HEK293 (cell line): ENCODE results near the gene MTURN.

Experiments used
- CTCF ChIA-PET: fragments of 350-600 bp; formaldehyde crosslinking; extraction: SDS; loops from one replicate; lab custom pipeline; 2021; ENCODE audit warnings: antibody characterized with exemption; lab: Yijun Ruan, JAX
- POLR2A ChIA-PET: fragments of 300-600 bp; formaldehyde crosslinking; extraction: SDS; loops from one replicate; lab custom pipeline; 2020; ENCODE audit warnings: antibody characterized with exemption, inconsistent platforms; lab: Yijun Ruan, JAX
- H3K27ac ChIP-seq: fragments of 200-500 bp; sonication (Bioruptor generic); 2 replicates; pipeline ENCODE4 v1.5.1; 2014; ENCODE audit warnings: low read depth, low read length, control low read depth, inconsistent platforms; ENCODE audit errors: extremely low read depth
- H3K36me3 ChIP-seq, 2 experiments: fragments of 200-500 bp in 1 of 2; sonication (Bioruptor generic) in 1 of 2; 1 replicate in 1 of 2; 2 replicates in 1 of 2; pipeline ENCODE4 v1.5.1; 2014 to 2017; ENCODE audit warnings: inconsistent platforms in 2 of 2, low read length in 2 of 2; ENCODE audit not compliant: control insufficient read depth in 2 of 2, insufficient read depth in 1 of 2
- H3K4me1 ChIP-seq: fragments of 200-500 bp; sonication (Bioruptor generic); 2 replicates; pipeline ENCODE4 v1.5.1; 2014; ENCODE audit warnings: mild to moderate bottlenecking, low read length, inconsistent platforms; ENCODE audit not compliant: control insufficient read depth, insufficient read depth
- H3K4me3 ChIP-seq: 2 replicates; pipeline ENCODE4 v1.5.1; 2011; ENCODE audit warnings: low read depth, mild to moderate bottlenecking, control low read depth, low read length, moderate library complexity
- H3K9me3 ChIP-seq: fragments of 200-500 bp; sonication (Bioruptor generic); 2 replicates; pipeline ENCODE4 v1.5.1; 2014; ENCODE audit warnings: low read depth, low read length, inconsistent platforms; ENCODE audit not compliant: control insufficient read depth, insufficient read depth
- BCL11A ChIP-seq: fragments of 450-650 bp; formaldehyde crosslinking; IDR thresholded peaks from 2 replicates; pipeline ENCODE4 v1.5.1; 2016; ENCODE audit warnings: low read depth, missing biosample characterization, missing genetic modification characterization
- BCL6B ChIP-seq: fragments of 450-650 bp; formaldehyde crosslinking; IDR thresholded peaks from 2 replicates; pipeline ENCODE4 v1.5.1; 2017; ENCODE audit warnings: missing biosample characterization, missing genetic modification characterization
- FEZF1 ChIP-seq: fragments of 450-650 bp; formaldehyde crosslinking; IDR thresholded peaks from 2 replicates; pipeline ENCODE4 v1.5.1; 2016; ENCODE audit warnings: missing biosample characterization, missing genetic modification characterization
- PRDM1 ChIP-seq: fragments of 450-650 bp; formaldehyde crosslinking; IDR thresholded peaks from 2 replicates; pipeline ENCODE4; 2016; ENCODE audit warnings: missing biosample characterization, missing genetic modification characterization
- REPIN1 ChIP-seq: fragments of 450-650 bp; formaldehyde crosslinking; IDR thresholded peaks from 2 replicates; pipeline ENCODE4 v1.5.1; 2017; ENCODE audit warnings: missing biosample characterization, missing genetic modification characterization, low read depth
- SP7 ChIP-seq: fragments of 450-650 bp; formaldehyde crosslinking; IDR thresholded peaks from 2 replicates; pipeline ENCODE4 v1.5.1; 2016; ENCODE audit warnings: missing biosample characterization, missing genetic modification characterization
- TRIM28 ChIP-seq: IDR thresholded peaks from 2 replicates; pipeline ENCODE4 v1.6.1; 2011; ENCODE audit warnings: low read length, control low read depth, borderline replicate concordance
- ZFHX2 ChIP-seq: fragments of 450-650 bp; formaldehyde crosslinking; conservative IDR thresholded peaks from 2 replicates; pipeline ENCODE4 v1.5.1; 2016; ENCODE audit warnings: missing biosample characterization, missing genetic modification characterization
- ZNF132 ChIP-seq: fragments of 450-650 bp; formaldehyde crosslinking; IDR thresholded peaks from 2 replicates; pipeline ENCODE4 v1.5.1; 2017; ENCODE audit warnings: missing biosample characterization, missing genetic modification characterization, borderline replicate concordance
- ZNF133 ChIP-seq: fragments of 450-650 bp; formaldehyde crosslinking; IDR thresholded peaks from 2 replicates; pipeline ENCODE4 v1.5.1; 2016; ENCODE audit warnings: missing biosample characterization, missing genetic modification characterization
- ZNF148 ChIP-seq: fragments of 450-650 bp; formaldehyde crosslinking; IDR thresholded peaks from 2 replicates; pipeline ENCODE4 v1.5.0; 2017; ENCODE audit warnings: missing biosample characterization, missing genetic modification characterization, borderline replicate concordance
- ZNF169 ChIP-seq: fragments of 450-650 bp; formaldehyde crosslinking; IDR thresholded peaks from 2 replicates; pipeline ENCODE4 v1.5.1; 2016; ENCODE audit warnings: missing biosample characterization, missing genetic modification characterization
- ZNF202 ChIP-seq: fragments of 450-650 bp; formaldehyde crosslinking; IDR thresholded peaks from 2 replicates; pipeline ENCODE4 v1.5.1; 2016; ENCODE audit warnings: missing biosample characterization, missing genetic modification characterization, borderline replicate concordance
- ZNF211 ChIP-seq: fragments of 450-650 bp; formaldehyde crosslinking; IDR thresholded peaks from 2 replicates; pipeline ENCODE4 v1.5.1; 2016; ENCODE audit warnings: low read depth, missing biosample characterization, missing genetic modification characterization
- ZNF24 ChIP-seq: fragments of 450-650 bp; formaldehyde crosslinking; IDR thresholded peaks from 2 replicates; pipeline ENCODE4 v1.5.1; 2016; ENCODE audit warnings: missing biosample characterization, missing genetic modification characterization
- ZNF266 ChIP-seq: fragments of 450-650 bp; formaldehyde crosslinking; IDR thresholded peaks from 2 replicates; pipeline ENCODE4 v1.5.1; 2016; ENCODE audit warnings: missing biosample characterization, missing genetic modification characterization, low read depth
- ZNF548 ChIP-seq: fragments of 450-650 bp; formaldehyde crosslinking; IDR thresholded peaks from 2 replicates; pipeline ENCODE4 v1.5.1; 2016; ENCODE audit warnings: missing biosample characterization, missing genetic modification characterization
- ZNF555 ChIP-seq: fragments of 450-650 bp; formaldehyde crosslinking; conservative IDR thresholded peaks from 2 replicates; pipeline ENCODE4 v1.5.1; 2017; ENCODE audit warnings: missing biosample characterization, mild to moderate bottlenecking, missing genetic modification characterization, inconsistent platforms
- ZNF596 ChIP-seq: fragments of 450-650 bp; IDR thresholded peaks from 2 replicates; pipeline ENCODE4 v1.5.0; 2018; ENCODE audit warnings: missing biosample characterization, mild to moderate bottlenecking, missing genetic modification characterization, moderate library complexity
- ZNF600 ChIP-seq: fragments of 450-650 bp; formaldehyde crosslinking; IDR thresholded peaks from 2 replicates; pipeline ENCODE4 v1.5.1; 2016; ENCODE audit warnings: missing biosample characterization, missing genetic modification characterization
- ZXDB ChIP-seq: fragments of 450-650 bp; formaldehyde crosslinking; IDR thresholded peaks from 2 replicates; pipeline ENCODE4 v1.5.1; 2016; ENCODE audit warnings: missing biosample characterization, missing genetic modification characterization
- TF ChIP-seq, protein P1 (sequence below): fragments of 450-650 bp; formaldehyde crosslinking; IDR thresholded peaks from 2 replicates; pipeline ENCODE4 v1.5.1; 2017; ENCODE audit warnings: missing biosample characterization, missing genetic modification characterization
- TF ChIP-seq, protein P2 (sequence below): fragments of 450-650 bp; formaldehyde crosslinking; IDR thresholded peaks from 2 replicates; pipeline ENCODE4; 2016; ENCODE audit warnings: missing biosample characterization, missing genetic modification characterization

MTURN gene

DNA sequence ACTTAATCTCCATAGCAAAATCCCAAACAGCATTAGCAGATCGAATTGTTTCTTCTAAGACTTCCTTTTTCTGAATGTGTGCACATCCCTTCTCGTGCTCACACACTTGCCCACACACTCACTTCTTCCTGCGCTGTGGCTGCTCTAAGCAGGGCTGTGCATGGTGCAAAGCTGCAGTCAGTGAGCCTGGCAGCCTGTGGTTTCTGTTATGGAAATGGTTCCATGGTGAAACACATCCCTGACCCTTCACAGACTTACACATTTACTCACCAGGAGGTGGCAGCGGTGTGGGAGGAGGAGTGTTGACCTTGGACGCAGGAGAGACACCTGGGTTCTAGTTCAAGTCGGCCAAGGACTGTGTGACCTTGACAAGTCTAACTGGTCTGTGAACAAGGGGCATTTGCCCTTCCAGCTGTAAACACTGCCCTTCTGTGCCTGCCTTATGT is 24.9 kb downstream of the MTURN start:
- H3K27ac ChIP-seq: no peak overlapping the region
- POLR2A ChIA-PET: no interaction called here
- peaks cover 17% of the 10 kb centered on the region for H3K4me1 ChIP-seq
- no peak overlapping the region for H3K4me3 ChIP-seq
- TF ChIP-seq ZNF202 (no peak), ZNF600 (peak; percentile 53)
- no peaks in the 10 kb centered on the region for H3K9me3 ChIP-seq
- CTCF ChIA-PET: interaction anchor here (0.6 to 1.7 kb wide), 4 partner anchors 9 to 309 kb away, joined by 3 to 4 read pairs (median 4); no protein-coding TSS in a partner anchor
- no peaks in the 10 kb centered on the region for H3K36me3 ChIP-seq

- TF ChIP-seq ZNF148 (no peak), ZNF266 (no peak), PRDM1 (tag by site-specific recombination) (peak; percentile 99), ZNF132 (tag by site-specific recombination) (no peak)
- Histone ChIP-seq H3K36me3 (no peaks in the 10 kb centered on the region), H3K4me1 (peaks cover 17% of the 10 kb centered on the region), H3K4me3 (no peak overlapping the region), H3K27ac (no peak overlapping the region), H3K9me3 (no peaks in the 10 kb centered on the region)
- ChIA-PET CTCF (interaction anchor here (1.4 to 1.7 kb wide), 3 partner anchors 9 to 309 kb away, joined by 3 to 4 read pairs (median 4); no protein-coding TSS in a partner anchor), POLR2A (no interaction called here)
Observed at GRCh38 chr7:30160329-30160728, 25.5 kb downstream of the MTURN start.

GRCh38 chr7:30162133-30162532 is 27.3 kb downstream of the MTURN start:
- CTCF ChIA-PET: interaction anchor here (0.6 to 3.3 kb wide), 3 partner anchors 11 to 113 kb away, joined by 5 to 10 read pairs (median 7); no protein-coding TSS in a partner anchor
- no peak overlapping the region for H3K27ac ChIP-seq

DNA sequence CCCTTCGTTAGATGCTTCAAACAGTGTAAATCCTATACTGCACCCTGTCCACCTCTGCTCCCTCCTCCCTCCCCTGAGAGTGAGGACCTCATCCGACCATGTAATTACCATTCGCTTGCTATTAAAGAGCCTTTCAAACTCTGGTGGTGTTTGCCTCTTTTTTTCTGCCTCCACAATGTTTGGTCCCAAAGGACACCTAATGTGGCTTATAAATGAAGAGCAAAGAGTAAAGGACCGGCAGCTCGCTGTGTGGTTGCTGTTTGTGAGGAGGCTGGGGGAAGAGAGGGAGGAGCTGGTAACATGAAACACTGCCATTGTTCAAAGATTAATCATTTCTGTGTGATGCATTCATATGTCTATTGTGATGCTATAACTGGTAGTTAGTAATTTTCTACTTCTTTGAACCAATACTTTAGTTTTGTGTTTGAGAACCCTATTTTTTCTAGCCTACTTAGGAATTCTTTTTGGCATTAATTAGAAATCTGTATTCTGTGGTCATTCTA is 27.9 kb downstream of the MTURN start:
- no peaks in the 10 kb centered on the region for H3K36me3 ChIP-seq
- CTCF ChIA-PET: interaction anchor here (0.6 to 3.3 kb wide), 4 partner anchors 16 to 115 kb away, joined by 4 to 13 read pairs (median 8); no protein-coding TSS in a partner anchor
- no peak overlapping the region for H3K4me3 ChIP-seq
- POLR2A ChIA-PET: no interaction called here
- no peak overlapping the region; the same call in 1 of the 2 replicates for H3K27ac ChIP-seq
- no peaks in the 10 kb centered on the region for H3K9me3 ChIP-seq
- no peak for TF ChIP-seq ZFHX2 (tag by site-specific recombination)
- TF ChIP-seq ZXDB: no peak
- peak; percentile 92 for TF ChIP-seq SP7
- TF ChIP-seq ZNF132 (tag by site-specific recombination): no peak
- TF ChIP-seq BCL6B (tag by site-specific recombination): no peak
- TF ChIP-seq ZNF211 (tag by site-specific recombination): no peak
- TF ChIP-seq ZNF24 (tag by site-specific recombination): no peak
- no peak for TF ChIP-seq ZNF555 (tag by site-specific recombination)
- TF ChIP-seq, protein P1, sequence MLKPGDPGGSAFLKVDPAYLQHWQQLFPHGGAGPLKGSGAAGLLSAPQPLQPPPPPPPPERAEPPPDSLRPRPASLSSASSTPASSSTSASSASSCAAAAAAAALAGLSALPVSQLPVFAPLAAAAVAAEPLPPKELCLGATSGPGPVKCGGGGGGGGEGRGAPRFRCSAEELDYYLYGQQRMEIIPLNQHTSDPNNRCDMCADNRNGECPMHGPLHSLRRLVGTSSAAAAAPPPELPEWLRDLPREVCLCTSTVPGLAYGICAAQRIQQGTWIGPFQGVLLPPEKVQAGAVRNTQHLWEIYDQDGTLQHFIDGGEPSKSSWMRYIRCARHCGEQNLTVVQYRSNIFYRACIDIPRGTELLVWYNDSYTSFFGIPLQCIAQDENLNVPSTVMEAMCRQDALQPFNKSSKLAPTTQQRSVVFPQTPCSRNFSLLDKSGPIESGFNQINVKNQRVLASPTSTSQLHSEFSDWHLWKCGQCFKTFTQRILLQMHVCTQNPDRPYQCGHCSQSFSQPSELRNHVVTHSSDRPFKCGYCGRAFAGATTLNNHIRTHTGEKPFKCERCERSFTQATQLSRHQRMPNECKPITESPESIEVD: peak; percentile 16; the same call in 1 of the 2 replicates
- no peak for TF ChIP-seq BCL11A (tag by site-specific recombination)
- no peak for TF ChIP-seq ZNF548
- TF ChIP-seq, protein P2, sequence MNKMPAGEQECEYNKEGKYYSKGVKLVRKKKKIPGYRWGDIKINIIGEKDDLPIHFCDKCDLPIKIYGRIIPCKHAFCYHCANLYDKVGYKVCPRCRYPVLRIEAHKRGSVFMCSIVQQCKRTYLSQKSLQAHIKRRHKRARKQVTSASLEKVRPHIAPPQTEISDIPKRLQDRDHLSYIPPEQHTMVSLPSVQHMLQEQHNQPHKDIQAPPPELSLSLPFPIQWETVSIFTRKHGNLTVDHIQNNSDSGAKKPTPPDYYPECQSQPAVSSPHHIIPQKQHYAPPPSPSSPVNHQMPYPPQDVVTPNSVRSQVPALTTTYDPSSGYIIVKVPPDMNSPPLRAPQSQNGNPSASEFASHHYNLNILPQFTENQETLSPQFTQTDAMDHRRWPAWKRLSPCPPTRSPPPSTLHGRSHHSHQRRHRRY (tag by site-specific recombination): no peak
- TF ChIP-seq FEZF1 (tag by site-specific recombination): peak; percentile 58
- no peak for TF ChIP-seq REPIN1 (tag by site-specific recombination)
- peaks cover 17% of the 10 kb centered on the region for H3K4me1 ChIP-seq

More at GRCh38 chr7:30162133-30162532, 27.3 kb downstream of the MTURN start:
- Histone ChIP-seq H3K4me1 (peaks cover 17% of the 10 kb centered on the region), H3K36me3 (no peaks in the 10 kb centered on the region)
- POLR2A ChIA-PET: no interaction called here
- TF ChIP-seq ZNF133 (no peak), ZNF169 (tag by site-specific recombination) (no peak), TRIM28 (no peak), ZNF596 (tag by site-specific recombination) (no peak)
- TF ChIP-seq, all 188 proteins: peak for 0
- no peak overlapping the region for H3K4me3 ChIP-seq
- no peaks in the 10 kb centered on the region for H3K9me3 ChIP-seq
